ENCODE data around the gene SORCS1. TPM values are rescaled to one million over a fixed set of nuclear protein-coding genes. Genes with fewer than 3 reads are reported as not detected.

The SORCS1 gene
- polyA plus RNA-seq, 1 donor from 2014 or later, result not detected

GRCh38 chr10:106608066-106608465 lies 556.4 kb downstream of the SORCS1 start:
- H3K4me3 Mint-ChIP-seq, result no peak overlapping the region
- no peaks in the 10 kb centered on the region for H3K9me3 Mint-ChIP-seq
- H3K27me3 Mint-ChIP-seq, result no peaks in the 10 kb centered on the region
- H3K4me1 Mint-ChIP-seq, result no peaks in the 10 kb centered on the region
- H3K27ac Mint-ChIP-seq, result no peak overlapping the region
- no peaks in the 10 kb centered on the region for H3K36me3 Mint-ChIP-seq

- no peak overlapping the region for H3K4me3 Mint-ChIP-seq
- no peaks in the 10 kb centered on the region for H3K27me3 Mint-ChIP-seq
- no peaks in the 10 kb centered on the region for H3K4me1 Mint-ChIP-seq
- H3K9me3 Mint-ChIP-seq, result peaks cover 0 to 3% (median 3%) of the 10 kb centered on the region in 3 donors
- H3K27ac Mint-ChIP-seq, result no peak overlapping the region
- H3K36me3 Mint-ChIP-seq, result no peaks in the 10 kb centered on the region
These were observed 569.2 kb downstream of the SORCS1 start for GRCh38 chr10:106595281-106595680.

DNA sequence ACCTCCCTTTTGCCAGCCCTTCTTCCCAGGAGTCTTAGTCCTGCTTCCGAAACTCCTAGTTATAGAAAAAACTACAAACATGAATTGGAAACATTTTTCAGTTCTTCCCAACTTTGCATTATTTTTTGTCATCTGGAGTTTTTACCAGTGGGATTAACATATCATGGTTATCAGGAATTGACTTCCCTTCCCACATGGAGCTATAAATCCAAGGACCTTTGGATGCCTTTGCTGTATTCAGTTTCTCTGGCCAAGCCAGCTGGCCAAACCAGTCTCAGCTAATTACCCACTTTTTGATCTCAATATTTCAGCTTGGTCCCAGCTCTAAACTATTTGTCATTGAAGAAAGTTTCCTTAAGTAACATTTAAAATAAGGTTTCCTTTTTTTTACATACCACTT lies 570.6 kb downstream of the SORCS1 start:
- peaks cover 0 to 3% (median 3%) of the 10 kb centered on the region in 3 donors for H3K9me3 Mint-ChIP-seq
- no peaks in the 10 kb centered on the region for H3K36me3 Mint-ChIP-seq
- no peaks in the 10 kb centered on the region for H3K4me1 Mint-ChIP-seq
- no peak overlapping the region for H3K27ac Mint-ChIP-seq
- no peak overlapping the region for H3K4me3 Mint-ChIP-seq
- H3K27me3 Mint-ChIP-seq, result no peaks in the 10 kb centered on the region

DNA sequence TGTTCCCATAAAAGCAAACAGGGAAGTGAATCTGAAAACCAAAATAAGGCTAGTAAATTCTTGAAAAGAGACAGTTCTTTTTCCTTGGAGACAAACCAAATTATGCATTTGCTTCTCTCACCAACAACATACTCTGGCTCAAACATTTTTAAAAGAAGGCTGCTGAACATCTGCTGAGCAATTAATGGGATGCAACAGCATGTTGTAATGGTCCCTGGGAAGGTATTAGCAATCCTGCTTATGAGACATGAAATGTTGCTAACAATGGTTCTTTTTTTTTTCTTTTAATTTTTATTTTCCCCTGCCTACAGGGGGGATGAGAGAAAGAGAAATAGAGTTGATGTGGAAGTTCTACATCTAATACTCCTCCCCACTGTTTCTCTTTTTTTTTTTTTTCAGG lies 572.1 kb downstream of the SORCS1 start:
- H3K4me1 Mint-ChIP-seq, result no peaks in the 10 kb centered on the region
- no peak overlapping the region for H3K27ac Mint-ChIP-seq
- H3K9me3 Mint-ChIP-seq, result peaks cover 0 to 4% (median 3%) of the 10 kb centered on the region in 3 donors
- H3K27me3 Mint-ChIP-seq, result no peaks in the 10 kb centered on the region
- H3K36me3 Mint-ChIP-seq, result no peaks in the 10 kb centered on the region
- H3K4me3 Mint-ChIP-seq, result no peak overlapping the region

DNA sequence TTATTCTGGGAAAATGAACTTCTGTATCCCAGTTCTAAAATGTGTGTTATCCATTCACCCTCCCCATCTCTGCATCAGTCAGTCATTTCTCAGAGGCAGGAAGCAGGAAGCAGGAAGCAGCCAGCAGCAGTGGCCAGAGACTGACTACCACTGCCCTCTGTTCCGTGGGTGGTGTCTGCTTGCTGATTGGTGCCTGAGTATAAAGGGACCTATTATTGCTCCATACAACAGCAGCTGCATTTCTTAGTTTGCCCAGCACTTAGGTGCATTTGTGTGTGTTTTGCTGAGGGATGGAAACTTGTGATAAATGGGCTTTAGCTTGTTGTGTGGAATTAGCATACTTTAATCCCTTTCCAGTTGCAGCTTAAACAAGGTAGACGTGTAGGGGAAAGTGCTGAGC lies 582.2 kb downstream of the SORCS1 start:
- peaks cover 2 to 4% (median 3%) of the 10 kb centered on the region in 3 donors for H3K9me3 Mint-ChIP-seq
- no peaks in the 10 kb centered on the region for H3K36me3 Mint-ChIP-seq
- no peak overlapping the region for H3K4me3 Mint-ChIP-seq
- H3K27ac Mint-ChIP-seq, result no peak overlapping the region
- no peaks in the 10 kb centered on the region for H3K27me3 Mint-ChIP-seq
- no peaks in the 10 kb centered on the region for H3K4me1 Mint-ChIP-seq

GRCh38 chr10:106577756-106578155 lies 586.8 kb downstream of the SORCS1 start:
- no peak overlapping the region for H3K27ac Mint-ChIP-seq
- peaks cover 0 to 2% (median 2%) of the 10 kb centered on the region in 3 donors for H3K9me3 Mint-ChIP-seq
- H3K4me1 Mint-ChIP-seq, result no peaks in the 10 kb centered on the region

DNA sequence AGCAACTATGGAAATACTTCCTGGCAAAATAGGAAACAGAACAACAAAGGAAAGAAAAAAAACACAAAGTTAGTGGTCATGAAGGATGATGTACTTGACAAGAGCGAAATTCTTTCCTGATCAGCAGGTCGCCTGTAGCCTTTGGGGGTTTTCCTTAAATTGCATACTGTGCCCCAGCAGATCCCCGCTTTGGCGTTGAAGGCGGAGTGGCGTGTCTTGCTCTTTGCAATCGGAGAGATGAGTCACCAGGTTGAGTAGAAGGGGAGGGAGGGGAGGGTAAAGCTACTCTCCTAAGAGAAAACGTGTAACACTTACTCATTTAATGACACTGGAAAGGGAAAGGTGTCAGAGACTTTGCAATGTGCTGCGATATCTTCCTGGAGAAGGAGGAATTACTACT lies 587.2 kb downstream of the SORCS1 start:
- peaks cover 0 to 2% (median 2%) of the 10 kb centered on the region in 3 donors for H3K9me3 Mint-ChIP-seq
- no peaks in the 10 kb centered on the region for H3K4me1 Mint-ChIP-seq
- no peak overlapping the region for H3K4me3 Mint-ChIP-seq
- no peak overlapping the region for H3K27ac Mint-ChIP-seq
- H3K36me3 Mint-ChIP-seq, result no peaks in the 10 kb centered on the region
- no peaks in the 10 kb centered on the region for H3K27me3 Mint-ChIP-seq

More at GRCh38 chr10:106577756-106578155, 586.8 kb downstream of the SORCS1 start:
- Mint-ChIP-seq H3K4me3 (no peak overlapping the region), H3K36me3 (no peaks in the 10 kb centered on the region), H3K27me3 (no peaks in the 10 kb centered on the region)

DNA sequence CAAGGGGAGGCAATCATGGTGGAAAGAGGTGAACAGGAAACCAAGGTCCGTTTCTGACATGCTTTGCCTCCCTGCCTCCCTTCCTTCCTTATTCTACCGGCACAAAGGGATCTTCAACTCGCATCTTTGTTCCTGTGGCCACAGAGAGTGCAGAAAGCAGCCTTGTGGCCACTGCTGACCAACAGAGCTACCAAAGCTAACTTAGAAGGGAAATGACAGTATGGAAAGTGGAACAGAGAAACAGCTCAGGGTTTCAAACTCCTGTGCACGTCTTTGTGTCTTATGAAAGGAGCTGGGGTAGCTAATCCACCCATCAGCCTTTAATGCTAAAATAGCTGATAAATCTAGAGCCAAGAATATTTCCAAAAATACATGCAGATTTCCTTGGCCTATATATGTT lies 588.0 kb downstream of the SORCS1 start:
- Mint-ChIP-seq H3K4me1 (no peaks in the 10 kb centered on the region), H3K27me3 (no peaks in the 10 kb centered on the region), H3K36me3 (no peaks in the 10 kb centered on the region), H3K4me3 (no peak overlapping the region), H3K27ac (peak overlapping the region in 1 of 3 donors; percentile 32), H3K9me3 (peaks cover 0 to 2% (median 2%) of the 10 kb centered on the region in 3 donors)

DNA sequence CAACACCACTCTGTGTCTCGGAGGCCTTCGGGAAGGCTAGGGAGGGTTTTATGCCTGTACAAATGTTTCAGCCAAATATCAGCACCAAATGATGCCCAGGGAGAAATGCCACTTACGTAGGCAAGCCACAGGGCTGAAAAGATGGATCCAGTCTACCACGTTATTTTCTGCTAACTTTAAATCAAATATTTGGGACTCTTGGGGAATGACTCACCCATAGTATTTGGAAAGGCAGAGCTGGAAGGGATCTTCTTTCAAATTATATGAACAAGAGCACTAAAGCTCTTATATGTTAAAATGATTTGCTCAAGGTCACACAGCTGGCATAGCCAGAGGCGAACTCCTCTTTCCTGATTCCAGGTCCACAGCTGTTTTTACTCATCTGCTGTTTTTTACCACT lies 591.4 kb downstream of the SORCS1 start:
- H3K9me3 Mint-ChIP-seq, result peaks cover 0 to 2% (median 2%) of the 10 kb centered on the region in 3 donors
- H3K4me1 Mint-ChIP-seq, result no peaks in the 10 kb centered on the region
- H3K36me3 Mint-ChIP-seq, result no peaks in the 10 kb centered on the region
- H3K27me3 Mint-ChIP-seq, result no peaks in the 10 kb centered on the region
- no peak overlapping the region for H3K27ac Mint-ChIP-seq
- H3K4me3 Mint-ChIP-seq, result no peak overlapping the region

DNA sequence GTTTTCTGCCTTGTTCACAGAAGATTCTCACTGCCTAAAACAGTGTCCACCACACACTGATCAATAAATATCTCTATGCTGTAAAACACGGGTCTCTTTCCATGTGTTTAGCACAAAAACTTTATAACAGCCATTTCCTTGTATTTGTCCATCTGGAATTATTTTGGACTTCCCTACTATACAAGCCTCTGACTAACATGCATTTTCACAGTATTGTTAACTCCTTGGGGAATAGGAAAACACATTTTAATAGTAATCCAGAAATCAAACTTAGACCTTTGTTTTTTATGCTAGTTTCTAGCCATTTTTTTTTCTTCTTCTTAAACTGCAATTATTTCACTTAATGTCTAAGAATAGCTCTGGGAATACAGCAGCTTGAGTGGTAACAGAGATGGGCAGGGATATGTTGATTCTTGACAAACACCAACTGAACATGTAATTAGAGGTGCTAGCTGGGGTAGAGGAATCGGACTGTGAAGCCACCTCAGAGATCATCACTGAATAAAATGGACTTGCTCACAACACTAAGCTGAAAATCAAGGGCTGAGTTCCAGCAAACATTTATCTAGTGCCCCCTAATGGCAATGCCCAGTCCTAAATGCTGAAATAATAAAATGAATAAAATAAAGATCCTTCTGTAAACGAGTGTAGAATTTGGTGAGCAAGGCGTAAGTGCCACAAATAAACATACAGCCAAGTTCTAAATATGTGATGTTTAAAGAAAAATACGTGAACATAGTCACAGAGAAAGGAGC lies 593.1 kb downstream of the SORCS1 start:
- Mint-ChIP-seq H3K27me3 (no peaks in the 10 kb centered on the region), H3K9me3 (peaks cover 0 to 4% (median 2%) of the 10 kb centered on the region in 3 donors), H3K4me1 (no peaks in the 10 kb centered on the region), H3K27ac (no peak overlapping the region), H3K4me3 (no peak overlapping the region), H3K36me3 (no peaks in the 10 kb centered on the region)

DNA sequence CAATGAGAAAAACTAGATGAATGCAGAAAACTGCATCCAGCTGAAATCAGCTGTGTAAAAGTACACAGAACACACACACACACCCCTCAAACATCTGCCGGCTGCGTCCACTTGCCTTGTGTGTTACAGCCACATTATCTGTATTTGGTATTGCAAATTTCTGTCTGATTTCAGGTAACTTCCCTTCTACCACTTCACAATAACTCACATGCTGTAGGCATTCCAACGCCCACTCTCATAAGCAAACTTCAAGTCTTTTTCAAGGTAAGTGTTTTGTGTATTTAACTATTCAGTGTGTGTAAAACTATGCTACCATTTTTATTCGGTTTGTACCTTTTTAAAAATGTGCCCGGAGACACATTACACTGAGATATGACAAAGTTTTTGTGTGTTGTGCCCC lies 594.2 kb downstream of the SORCS1 start:
- Mint-ChIP-seq H3K4me1 (no peaks in the 10 kb centered on the region), H3K36me3 (no peaks in the 10 kb centered on the region)

DNA sequence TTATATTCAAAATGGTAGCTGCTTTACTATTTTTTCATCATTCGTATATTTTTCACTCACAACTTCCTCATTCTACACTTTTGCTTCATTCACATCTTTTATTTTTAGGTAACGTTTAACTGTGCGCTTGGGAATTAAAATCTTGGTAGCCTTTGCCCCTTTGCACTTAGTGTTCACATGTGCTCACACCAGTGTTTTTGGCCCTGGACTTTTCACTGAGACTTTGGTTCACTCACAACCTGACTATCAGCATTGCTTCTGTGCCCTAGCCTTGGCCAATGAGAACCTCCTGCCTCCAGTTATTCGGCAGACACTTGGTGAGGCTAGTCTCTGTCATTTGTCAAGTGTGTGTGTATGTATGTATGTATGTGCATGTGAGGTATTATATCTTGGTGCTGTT lies 596.9 kb downstream of the SORCS1 start:
- Mint-ChIP-seq H3K36me3 (no peaks in the 10 kb centered on the region), H3K9me3 (peaks cover 0 to 4% (median 2%) of the 10 kb centered on the region in 3 donors), H3K4me3 (no peak overlapping the region), H3K27ac (no peak overlapping the region), H3K4me1 (no peaks in the 10 kb centered on the region), H3K27me3 (no peaks in the 10 kb centered on the region)

More for the DNA sequence above, 594.2 kb downstream of the SORCS1 start:
- Mint-ChIP-seq H3K27ac (no peak overlapping the region), H3K9me3 (peaks cover 0 to 4% (median 4%) of the 10 kb centered on the region in 3 donors), H3K4me3 (no peak overlapping the region), H3K27me3 (no peaks in the 10 kb centered on the region)

DNA sequence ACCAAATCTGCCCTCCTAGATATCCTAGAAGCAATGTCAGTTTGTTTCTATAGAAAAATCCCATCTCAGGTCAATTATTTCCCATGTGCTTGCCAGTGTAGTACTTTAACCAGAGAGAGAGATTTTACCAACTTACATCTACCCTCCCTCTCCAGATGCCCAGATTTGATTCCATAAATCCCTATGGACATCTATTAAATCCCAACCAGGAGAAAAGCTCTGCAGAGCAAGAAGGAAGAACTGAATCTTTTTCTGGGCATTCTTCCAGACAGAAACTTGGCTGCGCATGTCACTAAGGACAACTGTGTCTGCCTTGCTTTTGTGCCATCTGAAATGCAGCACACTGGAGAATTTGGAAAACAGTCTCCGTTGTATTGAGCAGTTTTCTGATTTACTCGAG lies 597.6 kb downstream of the SORCS1 start:
- no peaks in the 10 kb centered on the region for H3K36me3 Mint-ChIP-seq
- no peaks in the 10 kb centered on the region for H3K4me1 Mint-ChIP-seq
- no peak overlapping the region for H3K4me3 Mint-ChIP-seq
- H3K27me3 Mint-ChIP-seq, result no peaks in the 10 kb centered on the region
- no peak overlapping the region for H3K27ac Mint-ChIP-seq
- peaks cover 0 to 4% (median 2%) of the 10 kb centered on the region in 3 donors for H3K9me3 Mint-ChIP-seq

DNA sequence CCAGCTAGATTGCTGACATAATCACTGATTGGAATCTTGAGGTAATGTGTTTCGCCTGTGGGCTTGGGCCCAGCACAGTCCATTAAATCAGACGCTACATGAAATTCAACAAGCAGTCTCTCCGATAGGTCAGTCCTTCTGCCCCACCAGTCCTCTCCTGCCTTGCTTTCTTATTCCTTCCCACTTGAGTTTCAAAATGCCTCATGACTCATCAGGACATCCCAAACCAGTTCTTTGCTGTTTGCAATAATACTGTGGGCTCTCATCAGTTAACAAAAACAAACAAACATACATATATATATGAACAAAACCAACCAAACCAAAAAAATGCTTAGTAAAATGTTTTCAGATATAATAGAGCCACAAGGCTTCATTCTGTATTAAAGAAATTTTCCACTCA lies 599.0 kb downstream of the SORCS1 start:
- no peak overlapping the region for H3K27ac Mint-ChIP-seq
- peaks cover 0 to 4% (median 2%) of the 10 kb centered on the region in 3 donors for H3K9me3 Mint-ChIP-seq
- H3K36me3 Mint-ChIP-seq, result no peaks in the 10 kb centered on the region
- no peak overlapping the region for H3K4me3 Mint-ChIP-seq
- H3K27me3 Mint-ChIP-seq, result no peaks in the 10 kb centered on the region
- H3K4me1 Mint-ChIP-seq, result no peaks in the 10 kb centered on the region

GRCh38 chr10:106563384-106563783 lies 601.1 kb downstream of the SORCS1 start:
- Mint-ChIP-seq H3K4me1 (no peaks in the 10 kb centered on the region), H3K4me3 (no peak overlapping the region), H3K36me3 (no peaks in the 10 kb centered on the region), H3K27ac (no peak overlapping the region), H3K27me3 (no peaks in the 10 kb centered on the region), H3K9me3 (peaks cover 0 to 8% (median 2%) of the 10 kb centered on the region in 3 donors)

All from IgD-negative memory B cell (primary cell).